Activated CD4-positive, CD25-positive, alpha-beta regulatory T cell treated with anti-CD3 and anti-CD28 coated beads, Interleukin-2, amount 50 U/mL, for 72 hours (primary cell): ENCODE measurements around the gene HIC1.

Source experiments
- DNase-seq: peaks from one replicate; pipeline ENCODE4 v3.0.0; 2021

The HIC1 gene

DNA sequence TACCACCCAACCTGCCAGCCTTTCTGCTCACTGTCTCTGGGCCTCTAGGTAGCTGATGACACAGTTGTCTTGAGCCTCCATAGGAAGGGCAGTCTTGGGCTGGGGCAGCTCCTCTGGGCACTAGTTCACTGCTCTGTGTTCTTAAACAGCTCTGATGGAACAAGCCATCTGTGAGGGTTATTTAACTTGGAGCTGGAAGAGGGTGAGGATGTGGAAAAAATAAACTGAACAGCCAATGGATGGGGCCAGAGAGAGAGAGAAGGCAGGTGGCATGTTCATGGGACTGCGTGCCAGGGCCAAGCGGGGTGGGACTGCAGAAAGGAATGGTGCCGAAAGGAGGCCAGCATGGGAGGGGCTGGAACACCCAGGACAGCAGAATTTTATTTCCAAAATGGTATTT is 52.6 kb downstream of the HIC1 start:
- DNase-seq: no peak

DNA sequence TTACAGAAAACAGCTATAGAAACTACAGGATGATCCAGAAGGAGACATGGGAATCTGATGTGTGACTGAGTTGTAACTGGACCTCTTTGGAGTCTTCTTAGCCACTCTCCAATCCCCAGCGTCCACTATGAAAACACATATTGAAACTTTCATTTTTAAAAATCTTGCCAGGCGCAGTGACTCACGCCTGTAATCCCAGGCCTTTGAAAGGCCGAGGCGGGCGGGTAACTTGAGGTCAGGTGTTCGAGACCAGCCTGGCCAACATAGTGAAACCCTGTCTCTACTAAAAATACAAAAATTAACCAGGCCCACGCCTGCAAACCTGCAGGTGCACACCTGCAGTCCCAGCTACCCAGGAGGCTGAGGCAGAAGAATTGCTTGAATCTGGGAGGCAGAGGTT is 53.3 kb downstream of the HIC1 start:
- DNase-seq: no peak

DNA sequence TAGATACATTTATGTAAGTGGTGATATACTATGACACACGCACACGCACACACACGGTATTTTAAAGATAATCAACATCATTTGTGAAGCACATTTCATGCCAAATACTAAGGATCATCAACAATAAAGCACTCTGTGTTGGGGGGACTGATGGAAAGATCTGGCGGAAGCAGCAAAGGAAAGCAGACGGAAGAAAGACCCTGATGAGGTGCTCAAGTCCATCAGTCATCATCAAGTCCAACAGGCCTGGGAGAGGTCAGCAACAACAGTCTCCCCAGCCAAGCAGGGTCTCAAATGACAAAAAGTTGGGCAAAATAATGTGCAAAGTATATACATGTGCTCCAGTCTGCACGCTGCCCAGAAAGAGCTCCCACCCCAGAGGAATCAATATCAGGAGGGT is 55.5 kb downstream of the HIC1 start:
- DNase-seq: no peak

DNA sequence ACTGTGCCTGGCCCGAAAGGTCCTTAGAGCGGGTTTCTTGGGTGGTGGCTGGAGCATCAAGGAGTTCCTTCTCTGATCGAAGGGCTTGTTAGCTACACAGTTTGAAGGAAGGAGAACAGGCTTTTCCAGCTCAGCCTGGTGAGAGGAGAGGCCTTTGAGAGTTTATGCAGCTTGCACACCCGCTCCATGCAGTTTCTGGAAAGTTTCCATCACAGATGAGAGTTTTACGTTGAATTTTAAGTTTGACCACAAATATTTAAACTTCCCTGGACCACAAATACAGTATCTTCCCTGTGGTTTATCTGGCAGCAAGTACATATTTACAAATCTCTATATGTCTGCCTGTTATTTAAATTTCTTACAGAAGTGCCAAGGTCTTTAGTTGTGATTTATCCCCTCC is 56.8 kb downstream of the HIC1 start:
- no peak for DNase-seq
